Astrocyte (in vitro differentiated cells and primary cell): Measurements from ENCODE around the gene SLC25A13. TPM values are rescaled to one million over a fixed set of nuclear protein-coding genes. Genes with fewer than 3 reads are reported as not detected.

ENCODE experiments used
- DNase-seq: peaks from one replicate; pipeline ENCODE4 v3.0.0-alpha.2; 2010; ENCODE audit warnings: low read depth
- FAIRE-seq: peaks from 2 replicates; lab custom pipeline; 2011; peaks lifted over from hg19 to GRCh38; lab: Jason Lieb, UNC
- H2AFZ ChIP-seq: 2 replicates; pipeline ENCODE4 v1.6.0; 2012; ENCODE audit warnings: low read depth, low read length, inconsistent platforms
- H3K27ac ChIP-seq: 2 replicates; pipeline ENCODE4 v1.5.1; 2011; ENCODE audit warnings: low read depth, low read length, inconsistent platforms
- H3K27me3 ChIP-seq: 2 replicates; pipeline ENCODE4 v1.6.0; 2011; ENCODE audit warnings: low read length, inconsistent platforms; ENCODE audit not compliant: insufficient read depth
- H3K36me3 ChIP-seq: 2 replicates; pipeline ENCODE4 v1.5.1; 2011; ENCODE audit warnings: low read length, inconsistent platforms; ENCODE audit not compliant: insufficient read depth
- H3K4me1 ChIP-seq: 2 replicates; pipeline ENCODE4 v1.5.1; 2011; ENCODE audit warnings: low read length, inconsistent platforms; ENCODE audit not compliant: insufficient read depth
- H3K4me2 ChIP-seq: 2 replicates; pipeline ENCODE4 v1.6.0; 2012; ENCODE audit warnings: low read length, inconsistent platforms
- H3K4me3 ChIP-seq: 2 replicates; pipeline ENCODE4 v1.5.1; 2011; ENCODE audit warnings: low read depth, mild to moderate bottlenecking, low read length, inconsistent platforms; ENCODE audit not compliant: insufficient read depth
- H3K79me2 ChIP-seq: 2 replicates; pipeline ENCODE4 v1.6.0; 2012; ENCODE audit warnings: mild to moderate bottlenecking, low read length, inconsistent platforms; ENCODE audit not compliant: insufficient read depth
- H3K9ac ChIP-seq: 2 replicates; pipeline ENCODE4 v1.6.0; 2012; ENCODE audit warnings: mild to moderate bottlenecking, low read length, inconsistent platforms
- H3K9me3 ChIP-seq: 2 replicates; pipeline ENCODE4 v1.5.1; 2012; ENCODE audit warnings: low read depth, mild to moderate bottlenecking, low read length, inconsistent platforms; ENCODE audit not compliant: insufficient read depth
- H4K20me1 ChIP-seq: 2 replicates; pipeline ENCODE4 v1.6.0; 2012; ENCODE audit warnings: low read length, inconsistent platforms; ENCODE audit not compliant: insufficient read depth
- H3K27ac Mint-ChIP-seq: one replicate; pipeline ENCODE4 v1.8.0; 2021; ENCODE audit warnings: mild to moderate bottlenecking, mixed read lengths; ENCODE audit not compliant: unreplicated experiment
- H3K27me3 Mint-ChIP-seq: one replicate; pipeline ENCODE4 v1.8.0; 2021; ENCODE audit warnings: low read depth, mixed read lengths; ENCODE audit not compliant: unreplicated experiment
- H3K36me3 Mint-ChIP-seq: one replicate; pipeline ENCODE4 v1.8.0; 2021; ENCODE audit warnings: low read depth, mixed read lengths; ENCODE audit not compliant: unreplicated experiment
- H3K4me1 Mint-ChIP-seq: one replicate; pipeline ENCODE4 v1.8.0; 2021; ENCODE audit warnings: low read depth, mixed read lengths; ENCODE audit not compliant: unreplicated experiment
- H3K4me3 Mint-ChIP-seq: one replicate; pipeline ENCODE4 v1.8.0; 2021; ENCODE audit warnings: mild to moderate bottlenecking, moderate library complexity, mixed read lengths; ENCODE audit not compliant: unreplicated experiment
- H3K9me3 Mint-ChIP-seq: one replicate; pipeline ENCODE4 v1.8.0; 2021; ENCODE audit warnings: mild to moderate bottlenecking, mixed read lengths; ENCODE audit not compliant: unreplicated experiment
- CTCF ChIP-seq: IDR thresholded peaks from 2 replicates; pipeline ENCODE4 v1.5.1; 2011; ENCODE audit warnings: low read depth, mild to moderate bottlenecking, inconsistent platforms, low read length, moderate library complexity; ENCODE audit not compliant: insufficient read depth
- EZH2 ChIP-seq: IDR thresholded peaks from 2 replicates; pipeline ENCODE4 v1.6.1; 2012; ENCODE audit warnings: mild to moderate bottlenecking, low read length, inconsistent platforms; ENCODE audit not compliant: insufficient read depth
- total RNA-seq: library from RNA; stranded (reverse); gene quantifications from 2 replicates; pipeline ENCODE4 v1.2.1, GENCODE V29; 2021

The SLC25A13 gene
- total RNA-seq, 1 donor from 2014 or later, result 58.1 TPM

GRCh38 chr7:96308253-96308949 lies 13.5 kb downstream of the SLC25A13 start:
- Histone ChIP-seq H3K36me3 (no peaks in the 10 kb centered on the region), H4K20me1 (peaks cover 56% of the 10 kb centered on the region), H2AFZ (no peak overlapping the region), H3K4me1 (peaks cover 11% of the 10 kb centered on the region), H3K9ac (no peak overlapping the region), H3K27me3 (no peaks in the 10 kb centered on the region), H3K9me3 (no peaks in the 10 kb centered on the region), H3K79me2 (peaks cover 24% of the 10 kb centered on the region), H3K27ac (no peak overlapping the region), H3K4me3 (no peak overlapping the region), H3K4me2 (no peak overlapping the region)
- DNase-seq (no peak), FAIRE-seq (no peak)
- Mint-ChIP-seq H3K4me1 (peaks cover 30% of the 10 kb centered on the region), H3K27ac (no peak overlapping the region), H3K36me3 (peaks cover 3% of the 10 kb centered on the region), H3K9me3 (no peaks in the 10 kb centered on the region), H3K27me3 (no peaks in the 10 kb centered on the region), H3K4me3 (no peak overlapping the region)
- TF ChIP-seq EZH2 (no peak), CTCF (no peak)

- FAIRE-seq, result no peak
- Mint-ChIP-seq H3K4me1 (peaks cover 44% of the 10 kb centered on the region), H3K27me3 (no peaks in the 10 kb centered on the region)
Measured at GRCh38 chr7:96306385-96307125, 15.3 kb downstream of the SLC25A13 start.

More at GRCh38 chr7:96306385-96307125, 15.3 kb downstream of the SLC25A13 start:
- no peak overlapping the region for H3K27ac ChIP-seq
- no peak overlapping the region for H3K4me2 ChIP-seq
- H3K36me3 ChIP-seq, result no peaks in the 10 kb centered on the region
- no peak for DNase-seq
- no peak overlapping the region for H3K4me3 ChIP-seq
- Mint-ChIP-seq H3K36me3 (peaks cover 3% of the 10 kb centered on the region), H3K9me3 (no peaks in the 10 kb centered on the region), H3K4me3 (no peak overlapping the region), H3K27ac (no peak overlapping the region)
- peaks cover 18% of the 10 kb centered on the region for H3K4me1 ChIP-seq
- no peak overlapping the region for H2AFZ ChIP-seq
- H3K9me3 ChIP-seq, result no peaks in the 10 kb centered on the region
- peaks cover 14% of the 10 kb centered on the region for H3K79me2 ChIP-seq
- H3K27me3 ChIP-seq, result no peaks in the 10 kb centered on the region
- H4K20me1 ChIP-seq, result peaks cover 63% of the 10 kb centered on the region
- no peak overlapping the region for H3K9ac ChIP-seq
- TF ChIP-seq EZH2 (no peak), CTCF (no peak)
